Mesenchymal stem cell (in vitro differentiated cells and primary cell): ENCODE data around the gene ZBTB7C.

ENCODE experiments used
- DNase-seq: peaks from one replicate; pipeline ENCODE4 v3.0.0-alpha.2; 2013
- H2AFZ ChIP-seq: one replicate; pipeline ENCODE4 v1.6.1; 2013; ENCODE audit warnings: low read depth, mild to moderate bottlenecking, control low read depth, inconsistent platforms, low read length, moderate library complexity
- H2AK5ac ChIP-seq: 2 replicates; pipeline ENCODE4 v1.6.1; 2013; ENCODE audit warnings: low read length, moderate library complexity, mild to moderate bottlenecking, inconsistent platforms; ENCODE audit not compliant: severe bottlenecking
- H2BK120ac ChIP-seq: one replicate; pipeline ENCODE4 v1.6.1; 2013; ENCODE audit warnings: low read depth, mild to moderate bottlenecking, inconsistent platforms, low read length, moderate library complexity
- H2BK12ac ChIP-seq, 2 experiments: one replicate each; pipeline ENCODE4 v1.6.1; 2013; ENCODE audit warnings: inconsistent platforms in 2 of 2, low read length in 2 of 2, mild to moderate bottlenecking in 2 of 2, moderate library complexity in 2 of 2, control low read depth in 1 of 2
- H2BK15ac ChIP-seq: one replicate; pipeline ENCODE4 v1.6.1; 2013; ENCODE audit warnings: mild to moderate bottlenecking, low read depth, inconsistent platforms; ENCODE audit not compliant: poor library complexity, severe bottlenecking
- H2BK5ac ChIP-seq: 2 replicates; pipeline ENCODE4 v1.6.1; 2013; ENCODE audit warnings: low read depth, mild to moderate bottlenecking, low read length, control low read depth, inconsistent platforms; ENCODE audit not compliant: poor library complexity, severe bottlenecking
- H3K14ac ChIP-seq, 2 experiments: one replicate each; pipeline ENCODE4 v1.6.1; 2013; ENCODE audit warnings: inconsistent platforms in 2 of 2, low read length in 2 of 2, control low read depth in 1 of 2, mild to moderate bottlenecking in 1 of 2, moderate library complexity in 1 of 2
- H3K18ac ChIP-seq, 2 experiments: one replicate each; pipeline ENCODE4 v1.6.1; 2013; ENCODE audit warnings: inconsistent platforms in 2 of 2, low read length in 2 of 2, control low read depth in 1 of 2, low read depth in 1 of 2, mild to moderate bottlenecking in 1 of 2
- H3K23ac ChIP-seq, 2 experiments: one replicate each; pipeline ENCODE4 v1.6.1; 2013; ENCODE audit warnings: inconsistent platforms in 2 of 2, low read length in 2 of 2, mild to moderate bottlenecking in 2 of 2, moderate library complexity in 2 of 2, control low read depth in 1 of 2
- H3K27ac ChIP-seq: 2 replicates; pipeline ENCODE4 v1.5.1; 2013; ENCODE audit warnings: mild to moderate bottlenecking, moderate library complexity, low read length, control low read depth, inconsistent platforms; ENCODE audit not compliant: poor library complexity, severe bottlenecking
- H3K27me3 ChIP-seq, 2 experiments: 2 replicates each; pipeline versions ENCODE4 v1.6.1 to v1.7.0; 2013; ENCODE audit warnings: low read length in 2 of 2, mild to moderate bottlenecking in 2 of 2, moderate library complexity in 2 of 2, control low read depth in 1 of 2, inconsistent platforms in 1 of 2; ENCODE audit not compliant: control insufficient read depth in 1 of 2, insufficient read depth in 1 of 2
- H3K36me3 ChIP-seq, 2 experiments: 2 replicates each; pipeline versions ENCODE4 v1.6.1 to v1.7.0; 2013; ENCODE audit warnings: low read length in 2 of 2, control low read depth in 1 of 2, inconsistent platforms in 1 of 2, low read depth in 1 of 2, mild to moderate bottlenecking in 1 of 2; ENCODE audit not compliant: insufficient read depth in 2 of 2, control insufficient read depth in 1 of 2
- H3K4ac ChIP-seq, 2 experiments: one replicate each; pipeline ENCODE4 v1.6.1; 2013; ENCODE audit warnings: inconsistent platforms in 2 of 2, low read length in 2 of 2, mild to moderate bottlenecking in 2 of 2, moderate library complexity in 2 of 2, control low read depth in 1 of 2, low read depth in 1 of 2
- H3K4me1 ChIP-seq: 2 replicates; pipeline ENCODE4 v1.6.1; 2013; ENCODE audit warnings: low read depth, low read length, control low read depth; ENCODE audit not compliant: control insufficient read depth, insufficient read depth
- H3K4me2 ChIP-seq: 2 replicates; pipeline ENCODE4 v1.6.1; 2013; ENCODE audit warnings: low read length, mild to moderate bottlenecking, inconsistent platforms; ENCODE audit not compliant: poor library complexity, severe bottlenecking
- H3K4me3 ChIP-seq, 2 experiments: 2 replicates each; pipeline versions ENCODE4 v1.5.1 to v1.7.0; 2013; ENCODE audit warnings: low read length in 2 of 2, mild to moderate bottlenecking in 2 of 2, control low read depth in 1 of 2, low read depth in 1 of 2; ENCODE audit not compliant: insufficient read depth in 1 of 2
- H3K79me1 ChIP-seq: replicated peaks from 2 replicates; pipeline ENCODE4 v1.6.1; 2013; ENCODE audit warnings: mild to moderate bottlenecking, control low read depth, low read length, inconsistent platforms; ENCODE audit not compliant: poor library complexity, severe bottlenecking
- H3K9ac ChIP-seq: 2 replicates; pipeline ENCODE4 v1.7.0; 2013; ENCODE audit warnings: mild to moderate bottlenecking, low read length, moderate library complexity
- H3K9me3 ChIP-seq: 2 replicates; pipeline ENCODE4 v1.7.0; 2013; ENCODE audit warnings: mild to moderate bottlenecking, low read length; ENCODE audit not compliant: control insufficient read depth
- H4K8ac ChIP-seq: one replicate; pipeline ENCODE4 v1.6.1; 2013; ENCODE audit warnings: inconsistent platforms, mild to moderate bottlenecking, low read length, moderate library complexity
- H4K91ac ChIP-seq: one replicate; pipeline ENCODE4 v1.6.1; 2013; ENCODE audit warnings: mild to moderate bottlenecking, low read length, inconsistent platforms
- WGBS: methylation state at CpG from one replicate; pipeline ENCODE4 v1.1.7; 2013; ENCODE audit warnings: mixed read lengths; 5-methylcytosine and 5-hydroxymethylcytosine counted together

Gene ZBTB7C

GRCh38 chr18:48278081-48278480 is 131.1 kb downstream of the ZBTB7C start:
- no peak overlapping the region for H3K4me2 ChIP-seq
- H3K23ac ChIP-seq: no peak overlapping the region
- no peak for DNase-seq
- H3K4ac ChIP-seq: no peak overlapping the region
- H3K27me3 ChIP-seq: peaks cover 0 to 12% of the 10 kb centered on the region in 2 experiments
- H2BK5ac ChIP-seq: no peak overlapping the region
- H3K4me3 ChIP-seq: no peak overlapping the region
- H2AFZ ChIP-seq: no peak overlapping the region
- WGBS: 92% methylated on average over 2 of the region's 2 CpGs
- no peak overlapping the region for H3K14ac ChIP-seq
- H3K9me3 ChIP-seq: no peaks in the 10 kb centered on the region
- H3K4me1 ChIP-seq: no peaks in the 10 kb centered on the region
- no peak overlapping the region for H2AK5ac ChIP-seq
- H4K8ac ChIP-seq: no peak overlapping the region
- no peak overlapping the region for H3K27ac ChIP-seq
- no peak overlapping the region for H2BK15ac ChIP-seq
- no peak overlapping the region for H3K18ac ChIP-seq
- no peak overlapping the region for H3K9ac ChIP-seq
- no peak overlapping the region for H2BK12ac ChIP-seq
- H4K91ac ChIP-seq: no peak overlapping the region
- H3K79me1 ChIP-seq: no peaks in the 10 kb centered on the region
- H3K36me3 ChIP-seq: no peaks in the 10 kb centered on the region
- H2BK120ac ChIP-seq: no peak overlapping the region

GRCh38 chr18:48274301-48274700 is 134.9 kb downstream of the ZBTB7C start:
- Histone ChIP-seq H3K9ac (no peak overlapping the region), H3K18ac (no peak overlapping the region), H2AK5ac (no peak overlapping the region), H3K4me1 (no peaks in the 10 kb centered on the region), H3K4ac (no peak overlapping the region), H2BK15ac (no peak overlapping the region), H3K36me3 (no peaks in the 10 kb centered on the region), H3K27ac (no peak overlapping the region), H3K9me3 (no peaks in the 10 kb centered on the region), H2BK120ac (no peak overlapping the region), H4K91ac (no peak overlapping the region), H3K27me3 (peaks cover 0 to 6% of the 10 kb centered on the region in 2 experiments), H2BK5ac (no peak overlapping the region), H2AFZ (no peak overlapping the region), H2BK12ac (no peak overlapping the region), H3K14ac (no peak overlapping the region), H4K8ac (no peak overlapping the region), H3K23ac (no peak overlapping the region), H3K79me1 (no peaks in the 10 kb centered on the region), H3K4me2 (no peak overlapping the region), H3K4me3 (no peak overlapping the region)
- no peak for DNase-seq
- WGBS: 53% methylated on average over 1 of the region's 1 CpG

GRCh38 chr18:48270929-48271328 is 138.3 kb downstream of the ZBTB7C start:
- no peak overlapping the region for H2AFZ ChIP-seq
- peaks cover 0 to 8% of the 10 kb centered on the region in 2 experiments for H3K27me3 ChIP-seq
- H3K4me1 ChIP-seq: no peaks in the 10 kb centered on the region
- no peak overlapping the region for H3K23ac ChIP-seq
- no peak overlapping the region for H3K9ac ChIP-seq
- no peak overlapping the region for H3K18ac ChIP-seq
- no peak overlapping the region for H3K14ac ChIP-seq
- H2BK120ac ChIP-seq: no peak overlapping the region
- no peaks in the 10 kb centered on the region for H3K9me3 ChIP-seq
- H2AK5ac ChIP-seq: no peak overlapping the region
- H3K36me3 ChIP-seq: no peaks in the 10 kb centered on the region
- no peak overlapping the region for H3K4me3 ChIP-seq
- H2BK15ac ChIP-seq: no peak overlapping the region
- no peak overlapping the region for H3K27ac ChIP-seq
- H3K4ac ChIP-seq: no peak overlapping the region
- no peak overlapping the region for H2BK5ac ChIP-seq
- no peaks in the 10 kb centered on the region for H3K79me1 ChIP-seq
- H2BK12ac ChIP-seq: no peak overlapping the region
- no peak overlapping the region for H4K8ac ChIP-seq
- no peak for DNase-seq
- H4K91ac ChIP-seq: no peak overlapping the region
- WGBS: 71% methylated on average over 1 of the region's 1 CpG
- no peak overlapping the region for H3K4me2 ChIP-seq

GRCh38 chr18:48265328-48265727 is 143.9 kb downstream of the ZBTB7C start:
- Histone ChIP-seq H3K4me1 (no peaks in the 10 kb centered on the region), H3K4me2 (no peak overlapping the region), H4K91ac (no peak overlapping the region), H3K4ac (no peak overlapping the region), H3K36me3 (no peaks in the 10 kb centered on the region), H2BK120ac (no peak overlapping the region), H3K79me1 (no peaks in the 10 kb centered on the region), H3K9ac (no peak overlapping the region), H3K9me3 (no peaks in the 10 kb centered on the region), H2AK5ac (no peak overlapping the region), H2AFZ (no peak overlapping the region), H3K18ac (no peak overlapping the region), H2BK15ac (no peak overlapping the region), H3K27ac (no peak overlapping the region), H3K27me3 (peaks cover 0 to 21% of the 10 kb centered on the region in 2 experiments), H4K8ac (no peak overlapping the region), H3K14ac (no peak overlapping the region), H3K23ac (no peak overlapping the region), H2BK12ac (no peak overlapping the region), H2BK5ac (no peak overlapping the region), H3K4me3 (no peak overlapping the region)
- DNase-seq: no peak
- 76% methylated on average over 4 of the region's 4 CpGs for WGBS
